Measurements from ENCODE around the gene CEACAM16.
"Not testable (repeated sequence)": the region's sequence is repeated elsewhere in the genome, so short reads cannot be mapped to it uniquely, and the experiment has no call there.

Gene CEACAM16

DNA sequence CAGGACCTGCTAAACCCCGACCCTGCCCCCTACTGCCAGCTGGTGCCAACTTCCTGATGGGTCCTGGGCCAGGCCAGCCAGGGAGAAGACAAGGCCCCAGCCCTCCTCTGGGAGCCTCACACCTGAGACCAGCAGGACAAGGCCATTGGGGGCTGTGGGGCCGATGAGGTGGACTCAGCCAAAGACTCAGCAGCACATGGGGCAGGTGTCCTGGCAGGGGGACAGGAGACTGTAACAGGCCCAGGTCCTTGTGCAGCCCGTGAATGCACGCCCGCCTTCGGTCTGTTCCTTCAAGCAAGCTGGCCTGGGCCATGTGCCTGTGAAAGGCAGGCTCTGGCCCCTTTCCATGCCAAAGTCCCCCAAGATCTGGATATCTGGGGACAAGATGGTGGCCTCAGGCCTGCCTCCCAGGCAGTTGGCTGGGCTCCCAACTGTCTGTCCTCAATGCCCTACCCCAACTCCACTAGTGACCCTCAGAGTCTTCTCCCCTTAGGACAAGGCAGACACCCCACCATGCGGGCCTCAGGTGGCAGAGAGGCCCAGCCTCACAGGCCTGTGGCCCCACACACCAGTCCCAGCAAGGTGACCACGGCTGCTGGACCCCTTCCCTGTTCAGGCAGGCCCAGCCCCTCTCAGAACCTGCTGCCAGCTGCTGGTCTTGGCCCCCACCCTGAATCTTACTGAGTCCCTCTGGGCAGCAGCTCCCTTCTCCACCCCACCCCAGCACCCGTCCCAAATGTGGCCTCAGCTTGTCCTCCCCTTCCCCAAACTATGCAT, 15.3 kb upstream of the CEACAM16 start:
- Mint-ChIP-seq H3K4me3 (no peak overlapping the region), H3K27ac (ENCODE audit: low read depth) (no peak overlapping the region), H3K36me3 (ENCODE audit: insufficient read depth) (no peaks in the 10 kb centered on the region), H3K4me1 (peaks cover 5% of the 10 kb centered on the region), H3K9me3 (no peaks in the 10 kb centered on the region), H3K27me3 (peaks cover 35% of the 10 kb centered on the region)
- ATAC-seq (replicated peaks; ENCODE audit: extremely low read depth, poor library complexity, severe bottlenecking) = no peak
- no peak for DNase-seq (ENCODE audit: low spot score in 2 of 2)

DNA sequence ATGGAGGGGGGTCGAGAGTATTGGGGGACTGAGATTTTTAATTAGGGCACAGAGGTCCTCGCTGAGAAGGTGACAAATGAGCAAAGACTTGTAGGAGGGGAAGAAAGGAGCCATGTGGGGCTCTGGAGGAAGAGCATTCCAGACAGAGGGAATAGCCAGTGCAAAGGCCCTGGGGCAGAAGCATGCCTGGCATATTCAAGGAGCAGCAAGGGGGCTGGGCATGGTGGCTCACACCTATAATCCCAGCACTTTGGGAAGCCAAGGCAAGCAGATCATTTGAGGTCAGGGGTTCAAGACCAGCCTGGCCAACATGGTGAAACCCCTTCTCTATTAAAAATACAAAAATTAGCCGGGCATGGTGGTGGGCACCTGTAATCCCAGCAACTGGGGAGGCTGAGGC, 14.6 kb upstream of the CEACAM16 start:
- H3K4me1 Mint-ChIP-seq; H3K27ac Mint-ChIP-seq (ENCODE audit: low read depth); H3K4me3 Mint-ChIP-seq: not testable (repeated sequence)

GRCh38 chr19:44684892-44685863, 13.8 kb upstream of the CEACAM16 start:
- H3K4me3 Mint-ChIP-seq = no peak overlapping the region
- H3K27me3 Mint-ChIP-seq = peaks cover 32% of the 10 kb centered on the region
- DNase-seq (ENCODE audit: low spot score in 2 of 2) (no peak), ATAC-seq (replicated peaks; ENCODE audit: extremely low read depth, poor library complexity, severe bottlenecking) (no peak)
- peaks cover 5% of the 10 kb centered on the region for H3K4me1 Mint-ChIP-seq
- no peaks in the 10 kb centered on the region for H3K9me3 Mint-ChIP-seq
- no peaks in the 10 kb centered on the region for H3K36me3 Mint-ChIP-seq (ENCODE audit: insufficient read depth)
- no peak overlapping the region for H3K27ac Mint-ChIP-seq (ENCODE audit: low read depth)

More for the DNA sequence above, 14.6 kb upstream of the CEACAM16 start:
- not testable (repeated sequence) for DNase-seq (ENCODE audit: low spot score in 2 of 2); H3K9me3 Mint-ChIP-seq; ATAC-seq (replicated peaks; ENCODE audit: extremely low read depth, poor library complexity, severe bottlenecking); H3K36me3 Mint-ChIP-seq (ENCODE audit: insufficient read depth)
- peaks cover 35% of the 10 kb centered on the region for H3K27me3 Mint-ChIP-seq

DNA sequence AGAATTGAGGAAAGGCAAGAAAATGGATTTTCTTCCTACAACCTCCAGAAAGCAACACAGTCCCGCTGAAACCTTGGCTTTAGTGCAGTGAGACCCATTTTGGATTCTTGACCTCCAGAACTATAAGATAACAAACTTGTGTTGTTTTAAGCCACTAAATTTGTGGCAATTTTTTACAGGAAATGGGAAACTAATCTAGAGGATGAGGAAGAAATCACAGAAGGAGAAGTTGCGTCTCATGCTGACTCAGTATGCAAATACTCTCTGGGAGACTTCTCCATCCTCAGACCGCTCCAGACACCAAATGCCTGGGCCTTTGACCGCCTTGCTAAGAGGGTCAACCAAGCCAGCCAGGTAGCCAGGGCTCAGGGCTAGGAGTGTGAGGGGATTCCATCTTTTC, 13.1 kb upstream of the CEACAM16 start:
- H3K4me1 Mint-ChIP-seq = peaks cover 5% of the 10 kb centered on the region
- H3K27me3 Mint-ChIP-seq = peaks cover 25% of the 10 kb centered on the region
- H3K27ac Mint-ChIP-seq (ENCODE audit: low read depth) = no peak overlapping the region
- no peak overlapping the region for H3K4me3 Mint-ChIP-seq
- H3K9me3 Mint-ChIP-seq = no peaks in the 10 kb centered on the region
- ATAC-seq (replicated peaks; ENCODE audit: extremely low read depth, poor library complexity, severe bottlenecking) (no peak), DNase-seq (ENCODE audit: low spot score in 2 of 2) (no peak)
- no peaks in the 10 kb centered on the region for H3K36me3 Mint-ChIP-seq (ENCODE audit: insufficient read depth)

DNA sequence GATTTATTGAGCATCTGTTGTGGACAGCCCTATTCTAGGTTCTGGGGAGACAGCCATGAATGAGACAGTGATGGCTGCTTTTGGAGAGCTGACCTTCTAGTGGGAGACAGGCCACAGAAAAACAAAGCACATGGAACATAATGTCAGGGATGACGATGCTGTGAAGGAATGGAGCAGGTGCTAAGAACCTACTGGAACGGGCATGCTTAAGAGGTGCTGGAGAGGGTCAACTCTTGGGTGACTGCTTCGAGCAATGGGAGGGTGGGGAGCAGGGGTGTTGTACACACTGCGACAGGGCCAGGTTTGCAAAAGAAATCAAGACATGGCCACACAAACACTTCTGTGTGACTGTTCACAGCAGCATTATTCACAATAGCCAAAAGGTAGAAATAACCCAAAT, 12.1 kb upstream of the CEACAM16 start:
- peaks cover 20% of the 10 kb centered on the region for H3K27me3 Mint-ChIP-seq
- H3K27ac Mint-ChIP-seq (ENCODE audit: low read depth) = no peak overlapping the region
- no peaks in the 10 kb centered on the region for H3K9me3 Mint-ChIP-seq
- no peaks in the 10 kb centered on the region for H3K36me3 Mint-ChIP-seq (ENCODE audit: insufficient read depth)
- no peak for ATAC-seq (replicated peaks; ENCODE audit: extremely low read depth, poor library complexity, severe bottlenecking)
- no peak for DNase-seq (ENCODE audit: low spot score in 2 of 2)
- no peak overlapping the region for H3K4me3 Mint-ChIP-seq
- peaks cover 6% of the 10 kb centered on the region for H3K4me1 Mint-ChIP-seq

DNA sequence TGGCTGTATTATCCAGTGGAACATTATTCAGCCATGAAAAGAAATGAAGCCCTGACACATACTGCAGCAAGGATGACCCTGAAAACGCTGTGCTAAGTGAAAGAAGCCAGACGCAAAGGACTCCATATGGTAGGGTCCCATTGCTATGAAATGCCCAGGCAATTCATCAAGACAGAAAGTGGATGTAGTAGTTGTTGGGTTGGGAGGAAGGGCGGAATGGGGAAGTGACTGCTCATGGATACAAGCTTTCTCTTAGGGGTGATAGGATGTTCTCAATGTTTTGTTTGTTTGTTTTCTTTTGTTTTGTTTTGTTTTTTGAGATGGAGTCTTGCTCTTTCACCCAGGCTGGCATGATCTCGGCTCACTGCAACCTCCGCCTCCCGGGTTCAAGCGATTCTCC, 11.1 kb upstream of the CEACAM16 start:
- Mint-ChIP-seq H3K4me3 (no peak overlapping the region), H3K4me1 (peaks cover 16% of the 10 kb centered on the region), H3K36me3 (ENCODE audit: insufficient read depth) (no peaks in the 10 kb centered on the region), H3K9me3 (no peaks in the 10 kb centered on the region), H3K27me3 (peaks cover 20% of the 10 kb centered on the region), H3K27ac (ENCODE audit: low read depth) (no peak overlapping the region)
- DNase-seq (ENCODE audit: low spot score in 2 of 2) (no peak), ATAC-seq (replicated peaks; ENCODE audit: extremely low read depth, poor library complexity, severe bottlenecking) (no peak)

- peak; percentile 52 for ATAC-seq (replicated peaks; ENCODE audit: extremely low read depth, poor library complexity, severe bottlenecking)
- Mint-ChIP-seq H3K36me3 (ENCODE audit: insufficient read depth) (no peaks in the 10 kb centered on the region), H3K9me3 (no peaks in the 10 kb centered on the region), H3K4me1 (peaks cover 16% of the 10 kb centered on the region), H3K4me3 (no peak overlapping the region), H3K27ac (ENCODE audit: low read depth) (no peak overlapping the region), H3K27me3 (peaks cover 11% of the 10 kb centered on the region)
- DNase-seq (ENCODE audit: low spot score in 2 of 2) = peak; percentile 35 to 60
These were observed 9.4 kb upstream of the CEACAM16 start for GRCh38 chr19:44689290-44690130.

- H3K4me1 Mint-ChIP-seq = peaks cover 13% of the 10 kb centered on the region
- H3K9me3 Mint-ChIP-seq = no peaks in the 10 kb centered on the region
- ATAC-seq (replicated peaks; ENCODE audit: extremely low read depth, poor library complexity, severe bottlenecking) (no peak), DNase-seq (ENCODE audit: low spot score in 2 of 2) (no peak)
- no peaks in the 10 kb centered on the region for H3K36me3 Mint-ChIP-seq (ENCODE audit: insufficient read depth)
- H3K4me3 Mint-ChIP-seq = no peak overlapping the region
- no peak overlapping the region for H3K27ac Mint-ChIP-seq (ENCODE audit: low read depth)
- H3K27me3 Mint-ChIP-seq = peaks cover 5% of the 10 kb centered on the region
These were observed 8.9 kb upstream of the CEACAM16 start for GRCh38 chr19:44690131-44690440.

DNA sequence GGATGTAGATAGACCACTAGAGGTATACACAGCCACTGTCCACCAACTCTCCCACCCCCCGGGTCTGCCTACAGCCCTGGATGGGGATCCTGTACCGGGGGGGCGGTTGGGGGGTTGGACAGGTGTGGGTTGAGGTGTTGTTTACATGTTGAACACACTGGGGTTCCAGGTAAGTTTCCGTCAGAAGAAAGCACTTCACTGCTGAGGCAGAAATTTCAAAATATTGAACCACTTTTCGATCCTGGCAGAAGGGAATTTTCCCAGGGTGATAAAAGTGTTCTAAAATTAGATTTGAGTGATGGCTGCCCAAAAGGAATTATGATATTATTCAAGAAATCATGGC, 6.6 kb upstream of the CEACAM16 start:
- Mint-ChIP-seq H3K36me3 (ENCODE audit: insufficient read depth) (no peaks in the 10 kb centered on the region), H3K27ac (ENCODE audit: low read depth) (peak overlapping the region; percentile 73), H3K9me3 (no peaks in the 10 kb centered on the region), H3K27me3 (peaks cover 9% of the 10 kb centered on the region), H3K4me3 (peak overlapping the region; percentile 28), H3K4me1 (peaks cover 11% of the 10 kb centered on the region)
- DNase-seq (ENCODE audit: low spot score in 2 of 2) = no peak
- peak; percentile 34 for ATAC-seq (replicated peaks; ENCODE audit: extremely low read depth, poor library complexity, severe bottlenecking)

DNA sequence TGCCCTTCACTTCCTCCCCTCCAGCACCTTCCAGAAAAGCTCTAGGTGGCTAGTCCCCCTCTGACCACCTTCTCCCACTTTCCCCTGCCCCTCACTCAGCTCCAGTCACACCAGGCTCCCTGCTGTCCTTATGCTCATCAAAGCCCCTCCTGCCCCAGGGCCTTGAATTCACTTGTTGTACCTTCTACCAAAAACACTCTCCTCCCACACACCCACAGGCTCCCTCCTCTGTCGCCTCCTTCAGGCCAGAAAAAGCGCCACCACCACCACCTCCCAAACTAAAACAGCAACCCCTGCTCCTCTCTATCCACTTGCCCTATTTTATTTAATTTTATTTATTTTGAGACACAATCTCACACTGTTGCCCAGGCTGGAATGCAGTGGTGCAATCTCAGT, 4.8 kb upstream of the CEACAM16 start:
- ATAC-seq (replicated peaks; ENCODE audit: extremely low read depth, poor library complexity, severe bottlenecking) (no peak), DNase-seq (ENCODE audit: low spot score in 2 of 2) (no peak)
- Mint-ChIP-seq H3K4me1 (peaks cover 11% of the 10 kb centered on the region), H3K4me3 (no peak overlapping the region), H3K27ac (ENCODE audit: low read depth) (peak overlapping the region; percentile 27), H3K9me3 (no peaks in the 10 kb centered on the region), H3K36me3 (ENCODE audit: insufficient read depth) (no peaks in the 10 kb centered on the region), H3K27me3 (peaks cover 23% of the 10 kb centered on the region)

DNA sequence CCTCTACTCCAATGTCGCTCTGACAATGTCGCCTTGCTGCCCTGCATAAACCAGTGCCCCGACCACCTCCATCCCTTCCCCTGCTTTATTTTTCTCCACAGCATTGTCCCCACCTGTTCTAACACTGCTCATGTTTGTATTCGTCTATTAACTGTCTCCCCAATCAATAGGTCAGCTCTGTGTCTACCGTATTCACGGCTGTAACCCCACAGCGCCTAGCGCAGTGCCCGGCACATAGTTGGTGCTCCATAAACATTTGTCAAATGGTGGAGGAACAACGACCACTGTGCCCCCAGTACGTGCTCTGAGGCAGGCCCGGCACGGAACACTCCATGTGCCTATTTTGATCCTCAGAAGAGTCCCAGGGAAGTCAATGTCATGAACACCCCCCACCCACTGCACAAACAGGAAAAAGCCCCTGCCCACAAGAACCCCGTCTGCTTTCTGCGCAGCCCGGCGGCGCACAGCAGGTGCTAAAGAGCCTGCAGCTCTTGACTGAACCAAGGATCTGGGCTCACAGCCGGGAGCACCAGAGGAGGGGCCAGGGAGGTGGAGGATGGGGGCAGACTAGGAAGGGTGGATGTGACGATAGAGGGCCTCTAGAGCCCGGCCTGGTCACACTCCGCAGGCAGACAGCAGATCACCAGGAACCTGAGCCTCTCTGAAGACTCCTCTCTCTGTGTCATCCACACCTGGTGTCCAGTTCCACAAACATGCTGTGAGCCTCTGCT, 1.8 kb upstream of the CEACAM16 start:
- H3K27ac Mint-ChIP-seq (ENCODE audit: low read depth) = no peak overlapping the region
- no peaks in the 10 kb centered on the region for H3K9me3 Mint-ChIP-seq

DNA sequence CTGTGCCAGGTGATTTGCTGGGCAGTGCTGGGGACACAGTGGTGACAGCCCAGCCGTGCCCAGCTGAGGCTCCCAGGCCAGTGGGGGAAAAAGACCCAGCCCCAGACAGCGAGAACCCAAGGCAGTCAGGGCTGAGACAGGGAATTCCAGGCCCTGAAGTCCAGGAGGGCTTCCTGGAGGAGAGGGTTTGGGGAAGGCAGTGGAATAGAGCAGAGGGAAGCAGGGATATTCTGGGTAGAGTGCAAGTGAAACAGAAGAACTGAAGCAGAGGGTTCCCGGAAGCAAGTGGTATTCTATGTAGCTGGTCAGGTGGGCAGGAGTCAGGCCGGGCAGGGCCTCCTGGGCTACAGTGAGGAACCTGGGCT, 1.3 kb upstream of the CEACAM16 start:
- H3K4me3 Mint-ChIP-seq = no peak overlapping the region
- DNase-seq (ENCODE audit: low spot score in 2 of 2) (no peak), ATAC-seq (replicated peaks; ENCODE audit: extremely low read depth, poor library complexity, severe bottlenecking) (no peak)
- H3K27me3 Mint-ChIP-seq = peaks cover 23% of the 10 kb centered on the region
- no peak overlapping the region for H3K27ac Mint-ChIP-seq (ENCODE audit: low read depth)
- no peaks in the 10 kb centered on the region for H3K36me3 Mint-ChIP-seq (ENCODE audit: insufficient read depth)
- H3K4me1 Mint-ChIP-seq = peaks cover 2% of the 10 kb centered on the region
- no peaks in the 10 kb centered on the region for H3K9me3 Mint-ChIP-seq

More for the DNA sequence above, 1.8 kb upstream of the CEACAM16 start:
- Mint-ChIP-seq H3K27me3 (peaks cover 23% of the 10 kb centered on the region), H3K4me3 (no peak overlapping the region), H3K4me1 (peaks cover 8% of the 10 kb centered on the region), H3K36me3 (ENCODE audit: insufficient read depth) (no peaks in the 10 kb centered on the region)
- DNase-seq (ENCODE audit: low spot score in 2 of 2) = no peak
- ATAC-seq (replicated peaks; ENCODE audit: extremely low read depth, poor library complexity, severe bottlenecking) = no peak
